ENCODE measurements around the gene TMEM237.
A peak's percentile ranks its signal among the peaks of the same experiment; 100 is the strongest.

The TMEM237 gene

GRCh38 chr2:201639205-201639604 lies 4.1 kb downstream of the TMEM237 start:
- no peak for DNase-seq

DNA sequence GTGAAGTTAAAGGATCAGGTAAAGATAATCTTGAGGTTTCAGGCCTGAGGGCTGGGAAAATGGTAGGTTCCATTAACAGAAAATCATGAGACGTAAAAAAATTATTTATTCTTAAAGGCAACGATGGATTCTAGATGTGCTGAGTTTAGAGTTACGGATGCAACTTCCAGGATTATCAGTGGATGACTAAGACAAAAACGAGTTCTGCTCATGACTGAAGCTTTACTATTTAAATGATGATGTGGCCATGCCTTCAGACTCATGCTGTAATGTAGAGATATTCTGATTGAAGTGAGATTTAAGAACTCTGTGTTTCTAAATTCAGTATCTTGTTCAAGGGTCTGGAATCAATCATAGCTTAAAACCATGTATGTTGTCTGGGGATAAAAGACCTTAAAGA lies 5.0 kb downstream of the TMEM237 start:
- DNase-seq: no peak

GRCh38 chr2:201633661-201634249 lies 9.5 kb downstream of the TMEM237 start:
- DNase-seq: no peak

DNA sequence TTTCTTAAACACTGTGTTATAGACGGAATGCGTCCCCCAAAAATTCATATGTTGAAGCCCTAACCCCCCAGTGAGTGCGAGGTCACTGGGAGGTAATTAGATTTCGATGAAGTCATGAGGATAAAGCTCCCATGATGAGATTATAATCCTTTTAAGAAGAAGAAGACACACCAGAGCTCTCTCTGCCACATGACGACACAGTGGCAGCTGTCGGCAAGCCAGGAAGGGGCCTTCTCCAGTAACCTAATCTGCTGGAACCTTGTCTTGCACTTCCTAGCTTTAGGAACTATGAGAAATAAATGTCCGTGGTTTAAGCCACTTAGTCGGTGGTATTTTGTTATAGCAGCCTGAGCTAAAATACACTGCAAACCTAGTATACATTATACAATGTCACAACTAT lies 12.3 kb downstream of the TMEM237 start:
- DNase-seq: peak; percentile 25

DNA sequence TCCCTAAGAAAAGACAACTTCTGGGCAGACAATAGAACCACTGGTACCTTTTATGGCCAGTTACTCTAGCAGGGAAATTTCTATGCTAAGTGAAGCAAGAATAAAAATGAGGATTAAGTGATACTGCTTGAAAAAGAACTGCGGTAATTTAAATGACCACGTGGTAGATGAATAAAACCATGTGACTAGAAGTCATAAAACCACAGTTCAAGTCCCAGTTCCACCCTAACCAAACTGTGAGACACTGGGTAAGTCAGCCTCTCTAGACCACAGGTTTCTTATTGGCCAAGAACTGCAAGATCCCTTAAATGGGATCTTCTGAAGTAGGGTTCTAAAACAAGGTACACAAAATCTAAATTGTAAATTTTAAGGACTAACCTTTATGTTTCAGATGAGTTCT lies 12.7 kb downstream of the TMEM237 start:
- DNase-seq: no peak

DNA sequence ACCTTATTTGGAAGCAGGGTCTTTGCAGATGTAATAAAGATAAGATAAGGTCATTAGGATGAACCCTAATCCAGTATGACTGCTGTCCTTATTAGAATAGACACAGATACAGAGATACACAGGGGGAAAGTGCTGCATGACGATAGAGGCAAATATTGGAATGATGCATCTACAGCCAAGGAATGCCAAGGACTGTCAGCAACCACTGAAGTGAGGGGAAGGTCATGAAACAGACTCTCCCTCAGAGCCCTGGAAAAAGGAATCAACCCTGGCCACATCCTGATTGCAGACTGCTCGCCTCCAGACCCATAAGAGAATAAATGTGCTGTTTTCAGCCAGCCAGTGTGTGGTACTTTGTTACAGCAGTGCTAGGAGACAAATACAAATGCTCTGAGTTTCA lies 14.8 kb downstream of the TMEM237 start:
- DNase-seq: no peak

DNA sequence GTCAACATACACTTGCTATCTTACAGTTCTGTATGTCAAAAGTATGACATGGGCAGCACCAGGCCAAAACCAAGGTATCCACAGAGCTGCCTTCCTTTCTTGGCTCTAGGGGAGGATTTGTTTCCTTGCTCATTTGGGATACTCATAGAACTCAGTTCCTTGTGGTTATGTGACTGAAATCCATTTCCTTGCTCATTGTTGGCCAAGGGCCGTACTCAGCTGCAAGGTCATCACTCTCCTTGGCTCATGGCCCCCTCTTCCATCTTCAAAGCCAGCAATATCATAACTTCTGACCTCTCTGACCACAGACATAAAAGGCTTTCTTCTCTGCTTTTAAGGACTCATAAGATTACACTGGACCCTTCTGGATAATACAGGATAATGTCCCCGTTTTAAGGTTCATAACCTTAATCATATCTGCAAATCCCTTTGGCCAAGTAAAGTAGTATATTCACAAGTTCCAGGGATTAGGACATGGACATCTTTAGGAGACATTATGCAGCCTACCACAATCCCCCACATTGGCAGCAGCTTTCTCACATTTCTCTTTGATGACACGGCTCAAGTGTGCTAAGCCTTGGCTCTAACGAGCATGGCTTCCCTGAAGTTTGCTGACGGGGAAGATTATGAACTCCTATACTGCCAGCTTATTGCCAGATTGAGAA lies 20.9 kb downstream of the TMEM237 start:
- no peak for DNase-seq

GRCh38 chr2:201621293-201621999 lies 21.9 kb downstream of the TMEM237 start:
- no peak for DNase-seq

DNA sequence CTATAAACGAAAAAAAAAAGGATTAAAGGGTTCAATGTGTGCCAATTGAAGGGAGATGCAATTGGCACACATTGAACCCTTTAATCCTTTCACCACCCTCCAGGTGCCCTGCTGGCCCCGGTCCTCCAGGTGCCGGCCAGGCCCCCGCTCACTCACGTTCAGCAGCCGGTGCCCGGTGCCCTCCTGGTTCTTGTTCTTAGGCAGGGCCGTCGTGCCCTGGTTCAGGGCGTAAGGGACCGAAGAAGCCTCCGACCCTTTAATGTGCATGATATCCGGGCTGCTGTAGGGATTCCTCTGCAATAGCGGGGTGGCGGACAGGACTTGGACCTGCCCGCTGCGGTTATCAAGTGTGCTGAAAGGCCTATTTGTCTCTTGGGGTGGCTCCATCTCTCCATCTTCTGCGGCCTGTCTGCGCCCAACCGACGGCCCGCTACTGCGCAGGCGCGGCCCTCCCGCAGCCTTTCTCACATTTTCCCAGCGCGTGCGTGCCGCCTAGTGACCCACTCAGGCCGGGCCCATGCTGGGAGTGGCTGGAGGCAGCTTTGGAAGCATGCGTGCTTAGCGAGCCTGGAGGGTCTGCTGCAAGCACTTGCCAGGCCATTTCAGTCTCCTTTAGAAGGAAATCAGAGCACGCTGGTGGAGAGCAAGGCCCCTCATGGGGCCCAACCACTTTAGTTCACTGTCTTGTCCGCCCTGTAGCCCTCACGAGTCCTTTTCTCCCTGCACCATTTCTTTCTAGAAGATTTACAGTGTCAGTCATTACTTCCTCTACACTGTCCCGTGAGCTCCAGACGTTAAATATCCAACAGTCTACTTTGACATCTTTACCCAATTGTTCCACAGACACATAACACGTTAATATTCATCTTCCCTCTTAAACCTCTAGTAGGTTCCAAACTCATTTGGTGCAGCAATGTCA lies 24.3 kb downstream of the TMEM237 start:
- peak; percentile 87 for DNase-seq

GRCh38 chr2:201608021-201608420 lies 35.3 kb downstream of the TMEM237 start:
- no peak for DNase-seq

DNA sequence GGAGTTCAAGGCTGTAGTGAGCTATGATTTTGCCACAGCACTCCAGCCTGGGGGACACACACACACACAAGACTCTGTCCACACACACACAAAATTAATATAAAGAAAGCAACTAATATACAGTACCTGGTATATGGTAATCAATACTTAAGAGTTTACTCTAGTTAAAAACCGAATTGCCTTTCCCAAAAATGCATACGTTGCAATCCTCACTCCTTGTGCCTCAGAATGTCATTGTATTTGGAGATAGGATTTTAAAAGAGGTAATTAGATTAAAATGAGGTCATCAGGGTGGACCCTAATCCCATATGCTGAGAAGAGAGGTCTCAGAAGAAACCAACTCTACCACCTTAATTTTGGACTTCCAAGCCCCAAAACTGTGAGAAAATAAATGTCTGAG lies 35.7 kb downstream of the TMEM237 start:
- DNase-seq: no peak

DNA sequence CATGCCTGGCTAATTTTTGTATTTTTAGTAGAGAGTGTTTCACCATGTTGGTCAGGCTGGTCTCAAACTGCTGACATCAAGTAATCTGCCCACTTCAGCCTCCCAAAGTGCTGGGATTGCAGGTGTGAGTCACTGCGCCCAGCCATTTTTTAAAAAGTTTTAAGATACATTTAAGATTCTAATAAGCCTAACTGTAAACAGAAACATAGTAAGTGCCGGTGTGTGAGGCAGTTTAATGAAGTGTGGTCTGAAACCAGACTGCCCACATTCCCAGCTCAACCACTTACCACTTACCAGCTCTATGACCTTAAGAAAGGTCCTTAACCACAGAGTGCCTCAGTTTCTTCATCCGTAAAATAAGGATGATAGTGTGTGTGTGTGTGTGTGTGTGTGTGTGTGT lies 42.4 kb downstream of the TMEM237 start:
- DNase-seq: no peak

- peak; percentile 38 for DNase-seq
Observed at GRCh38 chr2:201597397-201597796, 45.9 kb downstream of the TMEM237 start.

- DNase-seq: no peak
Observed at GRCh38 chr2:201580486-201580885, 62.8 kb downstream of the TMEM237 start.

DNA sequence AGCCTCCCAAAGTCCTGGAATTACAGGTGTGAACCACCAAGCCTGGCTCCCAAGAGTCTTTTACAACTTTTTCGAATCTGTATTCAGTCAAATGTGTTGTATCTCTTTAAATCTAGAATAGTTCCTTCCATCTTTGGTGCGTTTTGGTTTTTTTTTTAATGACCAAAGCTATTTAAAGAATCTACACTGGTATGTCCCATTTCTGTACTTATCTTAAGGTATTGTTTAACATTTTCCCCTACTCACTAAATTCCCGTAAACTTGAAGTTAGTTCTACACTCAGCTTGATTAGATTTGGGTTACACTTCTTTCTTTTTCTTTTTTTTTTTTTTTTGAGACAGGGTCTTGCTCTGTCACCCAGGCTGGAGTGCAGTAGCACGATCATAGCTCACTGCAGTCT lies 63.8 kb downstream of the TMEM237 start:
- DNase-seq: no peak

DNA sequence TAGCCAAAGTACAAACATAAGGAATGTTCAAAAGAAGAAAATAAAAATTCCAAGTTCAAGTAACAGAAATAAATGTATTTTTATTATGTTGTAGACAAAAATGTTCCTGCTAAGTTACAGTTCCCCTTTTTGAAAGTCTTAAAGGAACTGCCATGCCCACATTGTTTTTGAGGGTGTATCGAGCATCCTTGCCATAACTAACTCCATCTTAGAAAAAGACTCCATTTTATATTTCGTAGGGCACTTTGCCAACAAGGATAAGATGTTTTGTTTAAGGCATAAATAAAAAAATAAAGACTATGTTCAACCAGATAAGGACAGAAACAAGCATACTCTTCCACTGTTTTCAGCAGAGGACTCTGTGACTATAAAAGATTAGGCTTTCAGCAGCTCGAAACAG lies 67.3 kb downstream of the TMEM237 start:
- DNase-seq: no peak

DNA sequence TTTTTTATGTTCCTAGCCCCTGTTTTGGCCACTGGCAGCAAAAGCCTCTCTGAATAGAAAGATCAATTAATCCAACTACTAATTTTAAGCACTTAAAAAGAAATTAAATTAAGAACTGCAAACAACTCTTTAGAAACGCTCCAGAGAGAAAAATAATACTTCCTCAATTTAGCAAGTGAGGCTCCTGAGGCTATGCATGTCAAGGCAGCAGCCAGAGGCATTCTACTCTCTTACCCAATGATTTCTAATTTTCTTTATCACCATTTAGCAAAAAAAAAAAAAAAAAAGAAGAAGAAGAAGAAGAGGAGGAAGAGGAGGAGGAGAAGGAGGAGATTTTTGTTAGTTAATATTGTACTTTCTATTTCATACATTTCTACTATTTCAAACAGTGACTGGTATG lies 68.5 kb downstream of the TMEM237 start:
- no peak for DNase-seq

GRCh38 chr2:201572846-201573508 lies 70.3 kb downstream of the TMEM237 start:
- DNase-seq: no peak

All from right hindlimb (tissue), 1 donor.